ENCODE results near the gene CCDC194.

- TF ChIP-seq CTCF (IDR thresholded peaks at IDR 0.05; ENCODE audit: poor library complexity) (no peak), EZH2 (IDR thresholded peaks at IDR 0.05; ENCODE audit: borderline replicate concordance) (no peak), EZH2phosphoT487 (IDR thresholded peaks at IDR 0.05; ENCODE audit: low read depth, severe bottlenecking, unreplicated experiment) (no peak)
Measured at GRCh38 chr19:17419154-17419620, 25.2 kb upstream of the CCDC194 start.
